SK-N-SH (cell line): Measurements from ENCODE around the gene MRTFB. TPM values are rescaled to one million over a fixed set of nuclear protein-coding genes. Genes with fewer than 3 reads are reported as not detected.

Experiments
- CTCF ChIA-PET: fragments of 300-600, 350-600 bp; formaldehyde crosslinking; extraction: SDS; loops from one replicate; lab custom pipeline; 2021; lab: Yijun Ruan, JAX
- POLR2A ChIA-PET: fragments of 350-600 bp; sonication (Branson Sonifier 250); formaldehyde crosslinking; extraction: SDS; loops from one replicate; lab custom pipeline; 2020; ENCODE audit warnings: antibody characterized with exemption, inconsistent platforms; lab: Yijun Ruan, JAX
- DNase-seq: peaks from one replicate; pipeline ENCODE4 v3.0.0; 2012
- H2AFZ ChIP-seq: fragments of 200-600 bp; sonication (generic); 2 replicates; pipeline ENCODE4 v1.8.1; 2016; ENCODE audit warnings: antibody characterized with exemption, mild to moderate bottlenecking, low read depth
- H3F3A ChIP-seq: fragments of 200-600 bp; sonication (generic); replicated peaks from 2 replicates; pipeline ENCODE3; 2016; ENCODE audit warnings: antibody characterized with exemption, mild to moderate bottlenecking; ENCODE audit not compliant: insufficient read depth
- H3K27ac ChIP-seq, 2 experiments: fragments of 200-500 bp in 1 of 2; fragments of 200-600 bp in 1 of 2; sonication (Bioruptor generic) in 1 of 2; sonication (generic), shearing (Covaris generic) in 1 of 2; 2 replicates each; pipeline versions ENCODE4 v1.5.1 to v1.6.1; 2014 to 2016; ENCODE audit warnings: low read depth in 2 of 2, inconsistent platforms in 1 of 2, low read length in 1 of 2, mild to moderate bottlenecking in 1 of 2, mixed read lengths in 1 of 2
- H3K27me3 ChIP-seq: fragments of 200-600 bp; sonication (generic), shearing (Covaris generic); 2 replicates; pipeline ENCODE4 v1.6.1; 2016; ENCODE audit warnings: mixed run types; ENCODE audit not compliant: insufficient read depth
- H3K36me3 ChIP-seq, 2 experiments: fragments of 200-500 bp in 1 of 2; fragments of 200-600 bp in 1 of 2; sonication (Bioruptor generic) in 1 of 2; sonication (generic) in 1 of 2; replicated peaks in 1 of 2; 2 replicates each; pipeline versions ENCODE3 to v1.5.1; 2014 to 2016; ENCODE audit warnings: low read length in 1 of 2, mild to moderate bottlenecking in 1 of 2; ENCODE audit not compliant: insufficient read depth in 2 of 2, control insufficient read depth in 1 of 2
- H3K4me1 ChIP-seq, 2 experiments: fragments of 200-500 bp in 1 of 2; fragments of 200-600 bp in 1 of 2; sonication (Bioruptor generic) in 1 of 2; sonication (generic), shearing (Covaris generic) in 1 of 2; 2 replicates each; pipeline versions ENCODE4 v1.5.1 to v1.6.1; 2014 to 2016; ENCODE audit warnings: low read depth in 1 of 2, low read length in 1 of 2, mixed run types in 1 of 2; ENCODE audit not compliant: insufficient read depth in 2 of 2, control insufficient read depth in 1 of 2
- H3K4me2 ChIP-seq: fragments of 200-600 bp; sonication (generic), shearing (Covaris generic); 2 replicates; pipeline ENCODE4 v1.6.1; 2017; ENCODE audit warnings: mixed run types
- H3K4me3 ChIP-seq, 2 experiments: fragments of 200-500 bp in 1 of 2; fragments of 200-600 bp in 1 of 2; sonication (Bioruptor generic) in 1 of 2; sonication (generic), shearing (Covaris generic) in 1 of 2; 2 replicates each; pipeline versions ENCODE4 v1.5.1 to v1.8.1; 2014 to 2016; ENCODE audit warnings: low read depth in 2 of 2, inconsistent platforms in 1 of 2, low read length in 1 of 2, mild to moderate bottlenecking in 1 of 2, mixed read lengths in 1 of 2, moderate library complexity in 1 of 2
- H3K79me2 ChIP-seq: fragments of 200-600 bp; sonication (generic); 2 replicates; pipeline ENCODE4 v1.8.1; 2017; ENCODE audit warnings: mild to moderate bottlenecking; ENCODE audit not compliant: insufficient read depth
- H3K9ac ChIP-seq: fragments of 200-600 bp; sonication (generic); 2 replicates; pipeline ENCODE4 v1.6.1; 2017; ENCODE audit warnings: mixed run types
- H3K9me2 ChIP-seq: fragments of 200-600 bp; sonication (generic); 2 replicates; pipeline ENCODE4 v1.6.1; 2017; ENCODE audit warnings: mixed run types
- H3K9me3 ChIP-seq: fragments of 200-600 bp; sonication (generic); 2 replicates; pipeline ENCODE4 v1.6.1; 2017; ENCODE audit warnings: mixed run types, mild to moderate bottlenecking, moderate library complexity
- H4K20me1 ChIP-seq: fragments of 200-600 bp; sonication (generic); 2 replicates; pipeline ENCODE4 v1.6.1; 2017; ENCODE audit warnings: mild to moderate bottlenecking, mixed run types; ENCODE audit not compliant: insufficient read depth
- ELF1 ChIP-seq: IDR thresholded peaks from 2 replicates; pipeline ENCODE4 v1.4.0; 2012
- EP300 ChIP-seq, 2 experiments: IDR thresholded peaks; 2 replicates each; pipeline versions ENCODE4 v1.4.0 to v1.6.1; 2012; ENCODE audit warnings: borderline replicate concordance in 1 of 2, low read depth in 1 of 2, low read length in 1 of 2
- EZH2phosphoT487 ChIP-seq: fragments of 200-600 bp; sonication (generic); IDR thresholded peaks from 2 replicates; pipeline ENCODE4 v1.6.1; 2017; ENCODE audit warnings: low read depth, mixed run types, mild to moderate bottlenecking, antibody characterized with exemption, moderate library complexity, borderline replicate concordance
- FOXJ3 ChIP-seq: sonication (generic); formaldehyde crosslinking; IDR thresholded peaks from 2 replicates; pipeline ENCODE4 v1.5.1; 2020; ENCODE audit warnings: mild to moderate bottlenecking, missing genetic modification reagents
- FOXM1 ChIP-seq: IDR thresholded peaks from 2 replicates; pipeline ENCODE4 v1.4.0; 2012; ENCODE audit warnings: low read depth, mild to moderate bottlenecking
- GABPA ChIP-seq: IDR thresholded peaks from 2 replicates; pipeline ENCODE4 v1.4.0; 2012; ENCODE audit warnings: low read depth, mild to moderate bottlenecking
- GATA2 ChIP-seq: sonication (generic); formaldehyde crosslinking; IDR thresholded peaks from 2 replicates; pipeline ENCODE4 v1.5.0; 2020; ENCODE audit warnings: mild to moderate bottlenecking, missing genetic modification reagents
- MAX ChIP-seq: IDR thresholded peaks from 2 replicates; pipeline ENCODE4 v1.4.0; 2012; ENCODE audit warnings: low read depth
- MEF2A ChIP-seq: IDR thresholded peaks from 2 replicates; pipeline ENCODE4 v1.4.0; 2012; ENCODE audit warnings: low read depth, borderline replicate concordance
- NFIC ChIP-seq: IDR thresholded peaks from 2 replicates; pipeline ENCODE4 v1.4.0; 2012; ENCODE audit warnings: borderline replicate concordance
- POLR2AphosphoS5 ChIP-seq: IDR thresholded peaks from 2 replicates; pipeline ENCODE4 v1.6.1; 2012; ENCODE audit warnings: low read depth, low read length
- TCF12 ChIP-seq: IDR thresholded peaks from 2 replicates; pipeline ENCODE4 v1.4.0; 2012
- TEAD4 ChIP-seq: IDR thresholded peaks from 2 replicates; pipeline ENCODE4 v1.4.0; 2012; ENCODE audit warnings: mild to moderate bottlenecking, borderline replicate concordance; ENCODE audit not compliant: insufficient read depth
- USF1 ChIP-seq: IDR thresholded peaks from 2 replicates; pipeline ENCODE4 v1.4.0; 2012; ENCODE audit warnings: low read depth, borderline replicate concordance
- YY1 ChIP-seq: IDR thresholded peaks from 2 replicates; pipeline ENCODE4 v1.4.0; 2012; ENCODE audit warnings: low read depth, mild to moderate bottlenecking
- WGBS: methylation state at CpG from one replicate; pipeline ENCODE4 v1.1.6; 2017; ENCODE audit warnings: low lambda C conversion rate; 5-methylcytosine and 5-hydroxymethylcytosine counted together
- polyA plus RNA-seq, 3 experiments: library from polyadenylated mRNA; depleted of rRNA; stranded (reverse); fragments of >200 nt; gene quantifications; 2 replicates each; pipeline ENCODE4 v1.2.3, GENCODE V29; 2012
- TF ChIP-seq, protein P1 (sequence below): fragments of 150-350 bp; IDR thresholded peaks from 2 replicates; pipeline ENCODE4 v1.6.1; 2016; ENCODE audit warnings: mild to moderate bottlenecking, low read depth, low read length

The MRTFB gene
- polyA plus RNA-seq, 1 of the 3 experiments (the other 2 are of a cell fraction), result 3.3 TPM

GRCh38 chr16:14028202-14028601 is 42.9 kb upstream of the MRTFB start:
- Histone ChIP-seq H3K9me2 (no peaks in the 10 kb centered on the region), H3K36me3 (no peaks in the 10 kb centered on the region), H3K4me1 (no peaks in the 10 kb centered on the region; a peak in 1 of 4 replicates), H3K27ac (no peak overlapping the region), H4K20me1 (no peaks in the 10 kb centered on the region), H3K27me3 (no peaks in the 10 kb centered on the region), H3K9ac (no peak overlapping the region), H3K9me3 (no peaks in the 10 kb centered on the region), H3K4me2 (no peak overlapping the region), H3K79me2 (no peaks in the 10 kb centered on the region), H3F3A (no peaks in the 10 kb centered on the region), H2AFZ (no peak overlapping the region), H3K4me3 (no peak overlapping the region)
- TF ChIP-seq MAX (no peak), USF1 (no peak), GABPA (no peak), TCF12 (no peak), ELF1 (no peak), EZH2phosphoT487 (no peak), MEF2A (no peak), FOXM1 (no peak), NFIC (no peak)
- TF ChIP-seq, protein P1, sequence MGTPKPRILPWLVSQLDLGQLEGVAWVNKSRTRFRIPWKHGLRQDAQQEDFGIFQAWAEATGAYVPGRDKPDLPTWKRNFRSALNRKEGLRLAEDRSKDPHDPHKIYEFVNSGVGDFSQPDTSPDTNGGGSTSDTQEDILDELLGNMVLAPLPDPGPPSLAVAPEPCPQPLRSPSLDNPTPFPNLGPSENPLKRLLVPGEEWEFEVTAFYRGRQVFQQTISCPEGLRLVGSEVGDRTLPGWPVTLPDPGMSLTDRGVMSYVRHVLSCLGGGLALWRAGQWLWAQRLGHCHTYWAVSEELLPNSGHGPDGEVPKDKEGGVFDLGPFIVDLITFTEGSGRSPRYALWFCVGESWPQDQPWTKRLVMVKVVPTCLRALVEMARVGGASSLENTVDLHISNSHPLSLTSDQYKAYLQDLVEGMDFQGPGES, result no peak
- 20% methylated on average over 3 of the region's 3 CpGs for WGBS
- ChIA-PET CTCF (no interaction called here), POLR2A (no interaction called here)
- DNase-seq, result no peak

- Histone ChIP-seq H3F3A (no peaks in the 10 kb centered on the region), H2AFZ (no peak overlapping the region), H3K4me2 (no peak overlapping the region), H3K9me3 (no peaks in the 10 kb centered on the region), H3K27ac (no peak overlapping the region), H3K4me3 (no peak overlapping the region), H3K4me1 (no peaks in the 10 kb centered on the region; a peak in 1 of 4 replicates), H4K20me1 (no peaks in the 10 kb centered on the region), H3K36me3 (no peaks in the 10 kb centered on the region), H3K27me3 (no peaks in the 10 kb centered on the region), H3K9ac (no peak overlapping the region), H3K79me2 (no peaks in the 10 kb centered on the region), H3K9me2 (no peaks in the 10 kb centered on the region)
- ChIA-PET POLR2A (no interaction called here), CTCF (no interaction called here)
- DNase-seq, result peak; percentile 52
- TF ChIP-seq GABPA, result no peak
- no peak for TF ChIP-seq YY1
- no peak for TF ChIP-seq POLR2AphosphoS5
- TF ChIP-seq FOXM1, result no peak
- no peak for TF ChIP-seq EP300 (IDR thresholded peaks at IDR 0.05; ENCODE audit: borderline replicate concordance in 1 of 2, low read depth in 1 of 2, low read length in 1 of 2)
- TF ChIP-seq TEAD4, result no peak
- TF ChIP-seq FOXJ3 (CRISPR knock-in tag), result no peak
- no peak for TF ChIP-seq MEF2A
- 0 out of 2 replicates have a peak, but pooled peaks have one; percentile 30 for TF ChIP-seq GATA2 (CRISPR knock-in tag)
- WGBS, result 53% methylated on average over 4 of the region's 6 CpGs
Observed at GRCh38 chr16:14029658-14030057, 41.5 kb upstream of the MRTFB start.
